ENCODE results near the gene NRG3. TPM values are rescaled to one million over a fixed set of nuclear protein-coding genes. Genes with fewer than 3 reads are reported as not detected.

The NRG3 gene
- total RNA-seq, 2 experiments from 2014 or later, result not detected

DNA sequence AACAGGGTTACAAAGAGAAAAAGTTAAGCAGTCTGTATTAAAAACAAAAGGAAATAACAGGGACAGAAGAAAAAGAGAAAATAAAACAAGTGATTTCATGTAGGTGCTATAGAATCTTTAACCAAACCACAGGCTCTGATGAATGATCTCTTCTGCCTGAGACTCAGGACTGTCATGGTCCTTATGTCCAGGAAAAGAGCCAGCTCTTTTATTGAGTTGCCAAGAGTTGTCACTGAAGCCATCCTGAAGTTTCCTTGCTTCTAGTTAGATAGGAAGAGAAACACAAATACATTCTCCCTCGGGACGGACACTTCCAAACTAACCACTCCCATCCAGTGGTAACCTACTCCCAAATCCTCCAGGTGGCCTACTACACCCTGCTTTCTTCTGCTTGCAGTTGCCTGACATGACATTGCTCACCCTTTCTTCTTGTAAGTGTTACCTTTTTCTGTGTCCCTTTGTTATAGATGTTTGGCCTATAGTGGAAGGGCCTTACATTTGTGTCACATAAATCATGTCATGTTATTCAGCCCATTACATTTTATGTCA is 346.7 kb downstream of the NRG3 start:
- Mint-ChIP-seq H3K36me3 (ENCODE audit: low read depth) (no peaks in the 10 kb centered on the region), H3K4me1 (ENCODE audit: low read depth) (no peaks in the 10 kb centered on the region), H3K27ac (no peak overlapping the region), H3K9me3 (no peaks in the 10 kb centered on the region), H3K4me3 (no peak overlapping the region), H3K27me3 (no peaks in the 10 kb centered on the region)
- intact Hi-C loops (cut with DNase I, micrococcal nuclease), result no loop called here
- Histone ChIP-seq H3K9me3 (ENCODE audit: control insufficient read depth in 1 of 2, insufficient read depth in 1 of 2, low read length in 2 of 2) (peaks cover 0 to 3% of the 10 kb centered on the region in 2 experiments), H3K4me1 (ENCODE audit: insufficient read depth, low read length) (no peaks in the 10 kb centered on the region), H3K27ac (ENCODE audit: low read depth in 1 of 2, low read length in 2 of 2) (no peak overlapping the region), H3K27me3 (ENCODE audit: control insufficient read depth in 1 of 2, insufficient read depth in 2 of 2, low read length in 2 of 2) (no peaks in the 10 kb centered on the region), H3K4me3 (ENCODE audit: low read length) (no peak overlapping the region), H3K36me3 (ENCODE audit: insufficient read depth, low read length) (no peaks in the 10 kb centered on the region)
- no peak for ATAC-seq (ENCODE audit: poor library complexity)
- TF ChIP-seq, protein P1, sequence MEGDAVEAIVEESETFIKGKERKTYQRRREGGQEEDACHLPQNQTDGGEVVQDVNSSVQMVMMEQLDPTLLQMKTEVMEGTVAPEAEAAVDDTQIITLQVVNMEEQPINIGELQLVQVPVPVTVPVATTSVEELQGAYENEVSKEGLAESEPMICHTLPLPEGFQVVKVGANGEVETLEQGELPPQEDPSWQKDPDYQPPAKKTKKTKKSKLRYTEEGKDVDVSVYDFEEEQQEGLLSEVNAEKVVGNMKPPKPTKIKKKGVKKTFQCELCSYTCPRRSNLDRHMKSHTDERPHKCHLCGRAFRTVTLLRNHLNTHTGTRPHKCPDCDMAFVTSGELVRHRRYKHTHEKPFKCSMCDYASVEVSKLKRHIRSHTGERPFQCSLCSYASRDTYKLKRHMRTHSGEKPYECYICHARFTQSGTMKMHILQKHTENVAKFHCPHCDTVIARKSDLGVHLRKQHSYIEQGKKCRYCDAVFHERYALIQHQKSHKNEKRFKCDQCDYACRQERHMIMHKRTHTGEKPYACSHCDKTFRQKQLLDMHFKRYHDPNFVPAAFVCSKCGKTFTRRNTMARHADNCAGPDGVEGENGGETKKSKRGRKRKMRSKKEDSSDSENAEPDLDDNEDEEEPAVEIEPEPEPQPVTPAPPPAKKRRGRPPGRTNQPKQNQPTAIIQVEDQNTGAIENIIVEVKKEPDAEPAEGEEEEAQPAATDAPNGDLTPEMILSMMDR (IDR thresholded peaks at IDR 0.05), result no peak
- POLR2A ChIA-PET, result no interaction called here
- CTCF ChIA-PET, result no interaction called here
- DNase-seq, result no peak

DNA sequence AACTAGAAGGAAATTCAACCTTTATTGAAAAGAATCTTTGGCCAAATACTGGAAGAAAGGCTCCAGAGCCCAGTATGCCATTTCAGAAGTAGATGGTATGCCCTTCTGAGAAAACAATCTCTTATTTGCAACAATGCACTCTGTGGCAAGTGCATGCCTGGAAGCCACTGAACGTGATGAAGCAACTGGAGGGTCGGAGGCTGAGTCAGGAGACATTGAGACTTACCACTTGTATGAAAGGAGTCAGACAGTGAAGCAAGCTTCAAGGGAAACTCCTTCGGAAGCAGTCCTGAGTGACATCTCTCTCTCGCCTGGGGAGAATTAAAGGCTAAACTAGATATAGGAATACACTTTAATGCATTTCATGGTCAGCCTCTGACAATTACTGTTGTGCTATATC is 353.7 kb downstream of the NRG3 start:
- DNase-seq (no peak), ATAC-seq (ENCODE audit: poor library complexity) (no peak)
- Histone ChIP-seq H3K36me3 (ENCODE audit: insufficient read depth, low read length) (no peaks in the 10 kb centered on the region), H3K27ac (ENCODE audit: low read depth in 1 of 2, low read length in 2 of 2) (no peak overlapping the region), H3K9me3 (ENCODE audit: control insufficient read depth in 1 of 2, insufficient read depth in 1 of 2, low read length in 2 of 2) (peaks cover 0 to 5% of the 10 kb centered on the region in 2 experiments), H3K4me3 (ENCODE audit: low read length) (no peak overlapping the region), H3K27me3 (ENCODE audit: control insufficient read depth in 1 of 2, insufficient read depth in 2 of 2, low read length in 2 of 2) (no peaks in the 10 kb centered on the region), H3K4me1 (ENCODE audit: insufficient read depth, low read length) (no peaks in the 10 kb centered on the region)
- peaks cover 8% of the 10 kb centered on the region for H3K9me3 Mint-ChIP-seq
- H3K4me3 Mint-ChIP-seq, result no peak overlapping the region
- no peak overlapping the region for H3K27ac Mint-ChIP-seq
- ChIA-PET CTCF (no interaction called here), POLR2A (no interaction called here)
- TF ChIP-seq, protein P1 (IDR thresholded peaks at IDR 0.05), result no peak
- intact Hi-C loops (cut with DNase I, micrococcal nuclease), result no loop called here
- no peaks in the 10 kb centered on the region for H3K36me3 Mint-ChIP-seq (ENCODE audit: low read depth)
- H3K27me3 Mint-ChIP-seq, result no peaks in the 10 kb centered on the region
- no peaks in the 10 kb centered on the region for H3K4me1 Mint-ChIP-seq (ENCODE audit: low read depth)

DNA sequence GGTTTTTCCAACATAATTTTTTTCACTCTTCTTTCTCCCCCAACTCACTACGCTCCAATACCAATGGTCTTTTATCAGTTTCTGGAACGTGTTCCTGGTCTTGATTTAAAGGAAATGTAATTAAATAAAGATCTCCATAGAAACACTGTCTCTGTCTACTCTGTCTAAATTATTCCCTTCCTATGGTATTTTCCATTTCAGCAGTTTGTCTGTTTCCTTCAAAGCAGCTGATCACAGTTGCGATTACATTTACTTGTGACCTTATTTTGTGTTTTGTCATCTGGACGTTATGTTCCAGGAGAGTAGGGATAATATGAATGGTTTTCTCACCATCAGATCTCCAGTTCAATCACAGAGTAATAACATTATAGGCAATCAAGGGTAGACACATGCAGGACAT is 359.2 kb downstream of the NRG3 start:
- intact Hi-C loops (cut with DNase I, micrococcal nuclease), result no loop called here
- H3K27ac ChIP-seq (ENCODE audit: low read depth in 1 of 2, low read length in 2 of 2), result no peak overlapping the region

More for the DNA sequence above, 359.2 kb downstream of the NRG3 start:
- Histone ChIP-seq H3K36me3 (ENCODE audit: insufficient read depth, low read length) (no peaks in the 10 kb centered on the region), H3K4me3 (ENCODE audit: low read length) (no peak overlapping the region), H3K9me3 (ENCODE audit: control insufficient read depth in 1 of 2, insufficient read depth in 1 of 2, low read length in 2 of 2) (peaks cover 0 to 11% of the 10 kb centered on the region in 2 experiments), H3K27me3 (ENCODE audit: control insufficient read depth in 1 of 2, insufficient read depth in 2 of 2, low read length in 2 of 2) (no peaks in the 10 kb centered on the region), H3K4me1 (ENCODE audit: insufficient read depth, low read length) (no peaks in the 10 kb centered on the region)
- peaks cover 14% of the 10 kb centered on the region for H3K9me3 Mint-ChIP-seq
- POLR2A ChIA-PET, result no interaction called here
- no peak overlapping the region for H3K4me3 Mint-ChIP-seq
- H3K36me3 Mint-ChIP-seq (ENCODE audit: low read depth), result no peaks in the 10 kb centered on the region
- DNase-seq (no peak), ATAC-seq (ENCODE audit: poor library complexity) (no peak)
- no peaks in the 10 kb centered on the region for H3K27me3 Mint-ChIP-seq
- CTCF ChIA-PET, result no interaction called here
- no peaks in the 10 kb centered on the region for H3K4me1 Mint-ChIP-seq (ENCODE audit: low read depth)
- H3K27ac Mint-ChIP-seq, result no peak overlapping the region
- TF ChIP-seq, protein P1 (IDR thresholded peaks at IDR 0.05), result no peak
